MG63 (cell line): ENCODE data around the gene EIF1AX. TPM values are rescaled to one million over a fixed set of nuclear protein-coding genes. Genes with fewer than 3 reads are reported as not detected.

Experiments
- total RNA-seq: library from RNA; depleted of rRNA; stranded (reverse); fragments of >200 nt; shearing (Covaris generic); gene quantifications from 2 replicates; pipeline ENCODE4 v1.2.3, GENCODE V29; 2014; ENCODE audit warnings: low replicate concordance; rRNA removed

Gene EIF1AX
- total RNA-seq, 1 experiment from 2014 or later = 94.2 TPM

Other genes starting within 250 kb of the EIF1AX start
- gene BCLAF3, start 150.8 kb downstream of the EIF1AX start, total RNA-seq = 2.7 and 3.5 TPM in 2 replicates
- 0.07 and 0.25 TPM in 2 replicates for gene MAP7D2, start 24.9 kb downstream of the EIF1AX start, total RNA-seq
- gene RPS6KA3, start 125.1 kb upstream of the EIF1AX start, total RNA-seq = 25.5 and 26.6 TPM in 2 replicates